Transverse colon (tissue), 3 donors: ENCODE data around the gene API5.

Experiments used
- EP300 ChIP-seq: sonication (generic); formaldehyde crosslinking; IDR thresholded peaks from one replicate; pipeline ENCODE4 v1.6.1; 2017; ENCODE audit warnings: antibody characterized with exemption, low read depth
- POLR2A ChIP-seq: fragments of 450-650 bp; IDR thresholded peaks from one replicate; pipeline ENCODE4 v1.6.1; 2016; ENCODE audit warnings: antibody characterized with exemption, mild to moderate bottlenecking, moderate library complexity
- TF ChIP-seq, protein P1 (sequence below), 5 experiments: fragments of 200-600 bp in 3 of 5; fragments of 450-650 bp in 2 of 5; sonication (generic) in 3 of 5; IDR thresholded peaks; 1 replicate in 2 of 5; 2 replicates in 3 of 5; pipeline ENCODE4 v1.5.1; 2016 to 2017; ENCODE audit warnings: antibody characterized with exemption in 5 of 5, inconsistent platforms in 3 of 5, mild to moderate bottlenecking in 2 of 5, moderate library complexity in 1 of 5

- TF ChIP-seq, protein P1, sequence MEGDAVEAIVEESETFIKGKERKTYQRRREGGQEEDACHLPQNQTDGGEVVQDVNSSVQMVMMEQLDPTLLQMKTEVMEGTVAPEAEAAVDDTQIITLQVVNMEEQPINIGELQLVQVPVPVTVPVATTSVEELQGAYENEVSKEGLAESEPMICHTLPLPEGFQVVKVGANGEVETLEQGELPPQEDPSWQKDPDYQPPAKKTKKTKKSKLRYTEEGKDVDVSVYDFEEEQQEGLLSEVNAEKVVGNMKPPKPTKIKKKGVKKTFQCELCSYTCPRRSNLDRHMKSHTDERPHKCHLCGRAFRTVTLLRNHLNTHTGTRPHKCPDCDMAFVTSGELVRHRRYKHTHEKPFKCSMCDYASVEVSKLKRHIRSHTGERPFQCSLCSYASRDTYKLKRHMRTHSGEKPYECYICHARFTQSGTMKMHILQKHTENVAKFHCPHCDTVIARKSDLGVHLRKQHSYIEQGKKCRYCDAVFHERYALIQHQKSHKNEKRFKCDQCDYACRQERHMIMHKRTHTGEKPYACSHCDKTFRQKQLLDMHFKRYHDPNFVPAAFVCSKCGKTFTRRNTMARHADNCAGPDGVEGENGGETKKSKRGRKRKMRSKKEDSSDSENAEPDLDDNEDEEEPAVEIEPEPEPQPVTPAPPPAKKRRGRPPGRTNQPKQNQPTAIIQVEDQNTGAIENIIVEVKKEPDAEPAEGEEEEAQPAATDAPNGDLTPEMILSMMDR (IDR thresholded peaks at IDR 0.05): no peak
- TF ChIP-seq POLR2A (no peak), EP300 (no peak)
Observed at GRCh38 chr11:43359422-43359818, 47.6 kb downstream of the API5 start.
